Femur (tissue), 1 donor: Measurements from ENCODE around the gene SHROOM1.

ENCODE experiments used
- DNase-seq: peaks from one replicate; pipeline ENCODE4 v3.0.0-alpha.2; 2017

SHROOM1 gene

DNA sequence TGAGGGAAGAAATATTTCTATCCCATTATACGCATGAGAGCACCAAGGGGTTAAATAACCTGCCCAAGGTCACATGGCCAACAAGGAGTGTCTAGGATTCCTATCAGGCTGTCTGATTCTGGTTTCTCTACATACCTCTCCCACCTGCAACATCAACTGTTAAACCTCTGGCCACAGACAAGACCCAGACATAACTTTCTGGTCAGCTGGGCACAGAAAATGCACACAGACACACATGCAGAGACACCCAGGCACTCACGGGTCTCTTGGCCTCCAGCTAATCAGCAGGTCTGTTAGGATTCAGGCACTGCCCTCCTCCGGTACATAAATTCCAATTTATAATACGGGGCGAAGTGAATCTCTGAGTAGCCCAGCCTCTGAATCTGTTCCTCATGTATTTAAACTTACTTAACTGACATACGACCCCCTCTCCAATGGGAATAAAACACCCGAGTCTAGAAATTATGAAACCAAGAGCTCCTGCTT is 54.9 kb downstream of the SHROOM1 start:
- no peak for DNase-seq

GRCh38 chr5:132774896-132775295 is 55.6 kb downstream of the SHROOM1 start:
- DNase-seq = no peak

DNA sequence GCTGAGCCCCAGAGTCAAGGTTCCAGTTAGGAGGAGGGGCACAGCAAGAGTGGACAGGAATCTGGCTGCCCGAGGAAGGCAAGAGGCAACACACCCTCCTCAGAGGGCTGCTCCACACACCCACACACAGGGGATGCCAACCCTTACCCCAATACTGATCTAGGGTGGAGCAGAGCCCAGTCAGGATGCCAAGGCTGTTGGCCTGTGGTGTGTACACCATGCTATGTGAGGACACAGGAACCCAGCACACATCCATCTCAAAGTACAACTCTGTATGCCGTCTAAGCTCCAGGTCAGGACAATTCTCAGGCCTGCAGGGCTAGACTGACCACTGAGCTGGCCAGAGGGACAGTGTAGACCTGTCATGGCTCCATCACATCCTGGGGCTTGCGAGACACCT is 56.0 kb downstream of the SHROOM1 start:
- no peak for DNase-seq

GRCh38 chr5:132773601-132774355 is 56.7 kb downstream of the SHROOM1 start:
- DNase-seq = no peak

- DNase-seq = no peak
Observed at GRCh38 chr5:132773114-132773513, 57.3 kb downstream of the SHROOM1 start.

GRCh38 chr5:132772291-132773070 is 58.0 kb downstream of the SHROOM1 start:
- no peak for DNase-seq
